H1 (cell line): ENCODE results near the gene MPDU1. TPM values are rescaled to one million over a fixed set of nuclear protein-coding genes. Genes with fewer than 3 reads are reported as not detected.

Experiments
- CTCF ChIA-PET: fragments of 300-600 bp; sonication (Branson Sonifier 250); formaldehyde crosslinking; loops from one replicate; lab custom pipeline; 2021; ENCODE audit not compliant: partially characterized antibody; lab: Charles Lee
- POLR2A ChIA-PET: fragments of 300-600 bp; sonication (Branson Sonifier 250); formaldehyde crosslinking; loops from one replicate; lab custom pipeline; 2021; ENCODE audit warnings: inconsistent platforms; ENCODE audit not compliant: partially characterized antibody; lab: Charles Lee
- DNase-seq, 2 experiments: peaks; one replicate each; pipeline versions ENCODE4 v3.0.0 to v3.0.0-alpha.2; 2010 to 2022; ENCODE audit warnings: low spot score in 2 of 2, low read depth in 1 of 2, mixed read lengths in 1 of 2
- FAIRE-seq: peaks from 2 replicates; lab custom pipeline; 2011; peaks lifted over from hg19 to GRCh38; lab: Jason Lieb, UNC
- H2AFZ ChIP-seq: 2 replicates; pipeline ENCODE4 v1.8.1; 2012; ENCODE audit warnings: low read length, inconsistent platforms
- H2AK5ac ChIP-seq: 2 replicates; pipeline ENCODE4 v1.6.1; 2013; ENCODE audit warnings: low read depth, low read length
- H2BK120ac ChIP-seq: replicated peaks from 2 replicates; pipeline ENCODE3; 2013; ENCODE audit warnings: low read depth, low read length, inconsistent platforms
- H2BK12ac ChIP-seq: 2 replicates; pipeline ENCODE4 v1.6.1; 2013; ENCODE audit warnings: low read depth, low read length
- H2BK15ac ChIP-seq: 2 replicates; pipeline ENCODE4 v1.6.1; 2013; ENCODE audit warnings: low read length
- H2BK20ac ChIP-seq: 2 replicates; pipeline ENCODE4 v1.6.1; 2013; ENCODE audit warnings: low read length
- H2BK5ac ChIP-seq: 2 replicates; pipeline ENCODE4 v1.6.1; 2013; ENCODE audit warnings: low read depth, low read length
- H3K14ac ChIP-seq: 2 replicates; pipeline ENCODE4 v1.6.1; 2013; ENCODE audit warnings: inconsistent platforms; ENCODE audit not compliant: insufficient read length
- H3K18ac ChIP-seq: 2 replicates; pipeline ENCODE4 v1.6.1; 2013; ENCODE audit warnings: low read length; ENCODE audit errors: extremely low read depth
- H3K23ac ChIP-seq: 2 replicates; pipeline ENCODE4 v1.6.1; 2013; ENCODE audit warnings: inconsistent platforms; ENCODE audit not compliant: insufficient read length
- H3K23me2 ChIP-seq: 2 replicates; pipeline ENCODE4 v1.6.1; 2013; ENCODE audit warnings: low read depth, low read length
- H3K27ac ChIP-seq: 2 replicates; pipeline ENCODE4 v1.6.1; 2011; ENCODE audit warnings: low read depth, low read length, inconsistent platforms
- H3K27me3 ChIP-seq, 4 experiments: replicated peaks in 1 of 4; 1 replicate in 1 of 4; 2 replicates in 3 of 4; pipeline versions ENCODE4 v1.6.1 to v1.8.1; 2011 to 2013; ENCODE audit warnings: low read length in 3 of 4, mild to moderate bottlenecking in 3 of 4, inconsistent platforms in 2 of 4, mixed read lengths in 2 of 4, moderate library complexity in 1 of 4; ENCODE audit not compliant: control insufficient read depth in 3 of 4, insufficient read depth in 3 of 4; ENCODE audit errors: extremely low read depth in 1 of 4
- H3K36me3 ChIP-seq, 4 experiments: 2 replicates each; pipeline versions ENCODE4 v1.6.1 to v1.8.1; 2011 to 2013; ENCODE audit warnings: mild to moderate bottlenecking in 4 of 4, low read length in 3 of 4, moderate library complexity in 2 of 4, control low read depth in 1 of 4, inconsistent platforms in 1 of 4; ENCODE audit not compliant: insufficient read depth in 4 of 4, control insufficient read depth in 2 of 4
- H3K4ac ChIP-seq: replicated peaks from 2 replicates; pipeline ENCODE3; 2013; ENCODE audit warnings: low read length, low read depth, mixed read lengths, inconsistent platforms; ENCODE audit not compliant: insufficient read length
- H3K4me1 ChIP-seq, 4 experiments: replicated peaks in 1 of 4; 1 replicate in 1 of 4; 2 replicates in 3 of 4; pipeline versions ENCODE4 v1.6.1 to v1.8.1; 2011 to 2013; ENCODE audit warnings: low read length in 3 of 4, inconsistent platforms in 2 of 4, mixed read lengths in 1 of 4; ENCODE audit not compliant: insufficient read depth in 4 of 4, control insufficient read depth in 3 of 4
- H3K4me2 ChIP-seq, 2 experiments: 2 replicates each; pipeline versions ENCODE4 v1.6.1 to v1.8.1; 2011 to 2013; ENCODE audit warnings: low read depth in 2 of 2, low read length in 2 of 2, control low read depth in 1 of 2, inconsistent platforms in 1 of 2, mild to moderate bottlenecking in 1 of 2; ENCODE audit not compliant: insufficient read depth in 1 of 2
- H3K4me3 ChIP-seq, 4 experiments: fragments of 200-600, 300-600 bp in 1 of 4; sonication (generic), shearing (Covaris generic), sonication (Bioruptor Twin) in 1 of 4; 2 replicates each; pipeline versions ENCODE4 v1.5.1 to v1.8.1; 2011 to 2016; ENCODE audit warnings: low read length in 4 of 4, low read depth in 3 of 4, control low read depth in 2 of 4, inconsistent platforms in 2 of 4, mild to moderate bottlenecking in 2 of 4, mixed read lengths in 1 of 4, moderate library complexity in 1 of 4; ENCODE audit not compliant: insufficient read depth in 2 of 4; ENCODE audit errors: extremely low read depth in 1 of 4
- H3K56ac ChIP-seq: replicated peaks from 2 replicates; pipeline ENCODE3; 2013; ENCODE audit warnings: low read depth, mild to moderate bottlenecking, mixed read lengths, low read length, inconsistent platforms; ENCODE audit not compliant: insufficient read length
- H3K79me1 ChIP-seq: 2 replicates; pipeline ENCODE4 v1.6.1; 2013; ENCODE audit warnings: low read depth, low read length, control low read depth
- H3K79me2 ChIP-seq, 2 experiments: 2 replicates each; pipeline versions ENCODE4 v1.6.1 to v1.8.1; 2012 to 2013; ENCODE audit warnings: low read length in 2 of 2, mild to moderate bottlenecking in 2 of 2, inconsistent platforms in 1 of 2; ENCODE audit not compliant: insufficient read depth in 2 of 2, control insufficient read depth in 1 of 2
- H3K9ac ChIP-seq, 4 experiments: replicated peaks in 1 of 4; 1 replicate in 1 of 4; 2 replicates in 3 of 4; pipeline versions ENCODE4 v1.6.1 to v1.8.1; 2011 to 2013; ENCODE audit warnings: low read depth in 3 of 4, low read length in 3 of 4, control low read depth in 2 of 4, mild to moderate bottlenecking in 2 of 4, moderate library complexity in 2 of 4, inconsistent platforms in 1 of 4; ENCODE audit errors: extremely low read depth in 1 of 4
- H3K9me3 ChIP-seq, 2 experiments: 2 replicates each; pipeline versions ENCODE4 v1.6.1 to v1.8.1; 2012 to 2013; ENCODE audit warnings: mild to moderate bottlenecking in 2 of 2, moderate library complexity in 2 of 2, control low read depth in 1 of 2, inconsistent platforms in 1 of 2, low read depth in 1 of 2, low read length in 1 of 2, mixed read lengths in 1 of 2; ENCODE audit not compliant: insufficient read depth in 2 of 2
- H4K20me1 ChIP-seq, 2 experiments: replicated peaks in 1 of 2; 2 replicates each; pipeline versions ENCODE3 to v1.8.1; 2011 to 2013; ENCODE audit warnings: inconsistent platforms in 2 of 2, low read length in 2 of 2, mild to moderate bottlenecking in 1 of 2; ENCODE audit not compliant: insufficient read depth in 2 of 2, control insufficient read depth in 1 of 2
- H4K5ac ChIP-seq: 2 replicates; pipeline ENCODE4 v1.6.1; 2013; ENCODE audit warnings: low read length, low read depth, mixed read lengths, inconsistent platforms; ENCODE audit not compliant: insufficient read length
- H4K8ac ChIP-seq: 2 replicates; pipeline ENCODE4 v1.8.0; 2013; ENCODE audit warnings: mild to moderate bottlenecking, moderate library complexity, low read length, inconsistent platforms; ENCODE audit not compliant: insufficient read depth; ENCODE audit errors: extremely low read depth
- H4K91ac ChIP-seq: replicated peaks from 2 replicates; pipeline ENCODE3; 2013; ENCODE audit warnings: low read length, mixed read lengths, inconsistent platforms; ENCODE audit not compliant: insufficient read length
- ATF3 ChIP-seq: IDR thresholded peaks from 2 replicates; pipeline ENCODE4 v1.6.1; 2011; ENCODE audit warnings: low read depth, mild to moderate bottlenecking, low read length; ENCODE audit not compliant: insufficient read depth
- BACH1 ChIP-seq: IDR thresholded peaks from 2 replicates; pipeline ENCODE4 v1.6.1; 2012; ENCODE audit warnings: low read length, improper control_type of control experiment
- NRF1 ChIP-seq: IDR thresholded peaks from 2 replicates; pipeline ENCODE4 v1.6.1; 2011; ENCODE audit warnings: mild to moderate bottlenecking, low read depth, low read length, improper control_type of control experiment
- RBBP5 ChIP-seq: IDR thresholded peaks from 2 replicates; pipeline ENCODE4 v1.7.1; 2012; ENCODE audit warnings: low read depth, mild to moderate bottlenecking, inconsistent platforms, low read length, moderate library complexity, borderline replicate concordance
- SIX5 ChIP-seq: IDR thresholded peaks from 2 replicates; pipeline ENCODE4 v1.6.1; 2011; ENCODE audit warnings: mild to moderate bottlenecking, low read depth, low read length
- SP4 ChIP-seq: IDR thresholded peaks from 2 replicates; pipeline ENCODE4 v1.6.1; 2012; ENCODE audit warnings: low read length, inconsistent platforms
- SRF ChIP-seq: IDR thresholded peaks from 2 replicates; pipeline ENCODE4 v1.6.1; 2011; ENCODE audit warnings: mild to moderate bottlenecking, low read depth, low read length, moderate library complexity
- USF2 ChIP-seq: IDR thresholded peaks from 2 replicates; pipeline ENCODE4 v1.6.1; 2011; ENCODE audit warnings: low read length, improper control_type of control experiment
- WGBS, 2 experiments: shearing (Covaris generic) in 1 of 2; methylation state at CpG; one replicate each; pipeline versions ENCODE4 v1.1.6 to v1.1.7; 2013 to 2015; ENCODE audit warnings: low lambda C conversion rate in 2 of 2, mixed read lengths in 2 of 2, inconsistent platforms in 1 of 2, low coverage in 1 of 2, missing lambda C conversion rate in 1 of 2; ENCODE audit not compliant: insufficient replicate concordance in 2 of 2, insufficient coverage in 1 of 2, insufficient read length in 1 of 2; ENCODE audit errors: extremely low coverage in 1 of 2, missing lambda C conversion rate in 1 of 2; 5-methylcytosine and 5-hydroxymethylcytosine counted together
- polyA plus RNA-seq, 7 experiments: library from polyadenylated mRNA; depleted of rRNA in 3 of 7; stranded (reverse) in 5 of 7; unstranded in 2 of 7; fragments of >200 nt in 5 of 7; fragments of 200-250 nt in 2 of 7; gene quantifications; 1 replicate in 5 of 7; 2 replicates in 1 of 7; 4 replicates in 1 of 7; pipeline versions ENCODE4 v1.2.1 to v1.2.3, GENCODE V29; 2011 to 2013; ENCODE audit warnings: missing spikeins in 2 of 7, mixed read lengths in 2 of 7
- total RNA-seq: library from RNA; stranded (reverse); fragmentation: NEBNext Ultra II Directional; extraction: Animal tissue kit (Norgen Biotek cat#: 25700); gene quantifications from 2 replicates; pipeline ENCODE4 v1.2.1, GENCODE V29; 2021

MPDU1 gene
- total and polyA plus RNA-seq, 2 of the 8 experiments (the other 6 are each of a cell fraction or from before 2014, with no cell fraction given): 63.2 to 142 TPM

GRCh38 chr17:7623661-7624060, 40.0 kb downstream of the MPDU1 start:
- CTCF ChIA-PET: interaction anchor here (0.6 to 13.4 kb wide), 4 partner anchors 9 to 77 kb away, joined by 3 to 92 read pairs (median 6); partner anchors contain the start of gene SHBG
- no peak overlapping the region for H2AFZ ChIP-seq
- FAIRE-seq: no peak
- no peak for TF ChIP-seq RBBP5
- TF ChIP-seq BACH1: no peak
- TF ChIP-seq SIX5: no peak
- TF ChIP-seq SRF: no peak
- TF ChIP-seq ATF3: no peak
- no peak for TF ChIP-seq SP4
- no peak for TF ChIP-seq NRF1
- no peak for TF ChIP-seq USF2

More at GRCh38 chr17:7623661-7624060, 40.0 kb downstream of the MPDU1 start:
- Histone ChIP-seq H3K36me3 (peaks cover 0 to 4% (median 0%) of the 10 kb centered on the region in 4 experiments; a peak in 1 of 8 replicates), H3K14ac (no peak overlapping the region), H3K23ac (no peak overlapping the region), H3K18ac (no peak overlapping the region), H3K4me3 (no peak overlapping the region), H3K9ac (no peak overlapping the region), H2BK20ac (no peak overlapping the region), H3K56ac (no peak overlapping the region), H2BK15ac (no peak overlapping the region), H2BK12ac (no peak overlapping the region), H3K4me2 (no peak overlapping the region), H3K4me1 (peaks cover 2 to 7% (median 4%) of the 10 kb centered on the region in 4 experiments; a peak in 5 of 7 replicates), H4K5ac (no peak overlapping the region), H4K91ac (no peak overlapping the region), H2BK120ac (no peak overlapping the region), H3K27me3 (no peaks in the 10 kb centered on the region), H3K9me3 (no peaks in the 10 kb centered on the region), H2BK5ac (no peak overlapping the region), H3K27ac (no peak overlapping the region), H2AK5ac (no peak overlapping the region), H4K8ac (no peak overlapping the region), H4K20me1 (no peaks in the 10 kb centered on the region), H3K79me1 (peaks cover 2% of the 10 kb centered on the region; the same call in 1 of the 2 replicates), H3K4ac (no peak overlapping the region), H3K79me2 (peaks cover 0 to 3% of the 10 kb centered on the region in 2 experiments; a peak in 1 of 4 replicates), H3K23me2 (peaks cover 8% of the 10 kb centered on the region)
- 92% methylated on average over 5 of the region's 5 CpGs; no CpG with 5 or more reads in 1 of the 2 experiments for WGBS, 2 experiments
- no peak for DNase-seq
- POLR2A ChIA-PET: interaction anchor here (0.6 to 79.4 kb wide), 4 partner anchors 15 to 83 kb away, joined by 3 to 2272 read pairs (median 4); partner anchors contain the start of genes ATP1B2, TP53 and WRAP53
